Left lung (tissue), 10 donors: Measurements from ENCODE around the gene FETUB. TPM values are rescaled to one million over a fixed set of nuclear protein-coding genes. Genes with fewer than 3 reads are reported as not detected.

ENCODE experiments used
- ATAC-seq: fragments of 200-7000 bp; cut with Tn5 transposase; one replicate; pipeline ENCODE4 v1.9.1; 2020; ENCODE audit warnings: moderate library complexity
- DNase-seq, 4 donors: peaks; one replicate each; pipeline ENCODE4 v3.0.0-alpha.2; 2013 to 2020
- H3K27ac ChIP-seq, 2 donors: fragments of 200-600 bp; sonication (generic) in 1 of 2; one replicate each; pipeline versions ENCODE4 v1.5.0 to v1.8.0; 2020 to 2021
- H3K27me3 ChIP-seq, 2 donors: fragments of 200-600 bp; sonication (generic) in 1 of 2; one replicate each; pipeline versions ENCODE4 v1.5.0 to v1.8.0; 2020 to 2021
- H3K36me3 ChIP-seq, 2 donors: fragments of 200-600 bp; sonication (generic) in 1 of 2; one replicate each; pipeline versions ENCODE4 v1.5.0 to v1.8.0; 2020 to 2021
- H3K4me1 ChIP-seq, 2 donors: fragments of 200-600 bp; one replicate each; pipeline ENCODE4 v1.8.0; 2021
- H3K4me3 ChIP-seq, 2 donors: fragments of 200-600 bp; sonication (generic) in 1 of 2; one replicate each; pipeline versions ENCODE4 v1.5.0 to v1.8.0; 2020 to 2021; ENCODE audit warnings: mild to moderate bottlenecking in 1 of 2
- H3K9me3 ChIP-seq, 2 donors: fragments of 200-600 bp; sonication (generic) in 1 of 2; one replicate each; pipeline versions ENCODE4 v1.5.0 to v1.8.0; 2020 to 2021
- intact Hi-C, 2 donors: fragments of 100-400 bp; cut with DNase I; formaldehyde crosslinking; loops; one replicate each; pipeline versions ENCODE4 v1.11.2 to v1.14.2; 2022
- polyA plus RNA-seq, 6 donors: library from polyadenylated mRNA; unstranded; fragments of 120-200 nt; gene quantifications; one replicate each; pipeline ENCODE4 v1.2.1, GENCODE V29; 2013; ENCODE audit not compliant: insufficient read length in 6 of 6
- total RNA-seq, 2 donors: library from RNA; stranded (reverse); fragmentation: NEBNext Ultra II Directional; extraction: Animal tissue kit (Norgen Biotek cat#: 25700); gene quantifications; one replicate each; pipeline ENCODE4 v1.2.1, GENCODE V29; 2021
- TF ChIP-seq, protein P1 (sequence below), 2 donors: fragments of 200-600 bp; sonication (generic) in 1 of 2; IDR thresholded peaks; one replicate each; pipeline versions ENCODE4 v1.5.0 to v1.8.0; 2021; ENCODE audit warnings: antibody characterized with exemption in 2 of 2
- donor health status: DM: no; HTN: yes; CAD: no.
- donor health status: DM: no; HTN: no; CAD: no.

The FETUB gene
- total and polyA plus RNA-seq, 8 donors: not detected

DNA sequence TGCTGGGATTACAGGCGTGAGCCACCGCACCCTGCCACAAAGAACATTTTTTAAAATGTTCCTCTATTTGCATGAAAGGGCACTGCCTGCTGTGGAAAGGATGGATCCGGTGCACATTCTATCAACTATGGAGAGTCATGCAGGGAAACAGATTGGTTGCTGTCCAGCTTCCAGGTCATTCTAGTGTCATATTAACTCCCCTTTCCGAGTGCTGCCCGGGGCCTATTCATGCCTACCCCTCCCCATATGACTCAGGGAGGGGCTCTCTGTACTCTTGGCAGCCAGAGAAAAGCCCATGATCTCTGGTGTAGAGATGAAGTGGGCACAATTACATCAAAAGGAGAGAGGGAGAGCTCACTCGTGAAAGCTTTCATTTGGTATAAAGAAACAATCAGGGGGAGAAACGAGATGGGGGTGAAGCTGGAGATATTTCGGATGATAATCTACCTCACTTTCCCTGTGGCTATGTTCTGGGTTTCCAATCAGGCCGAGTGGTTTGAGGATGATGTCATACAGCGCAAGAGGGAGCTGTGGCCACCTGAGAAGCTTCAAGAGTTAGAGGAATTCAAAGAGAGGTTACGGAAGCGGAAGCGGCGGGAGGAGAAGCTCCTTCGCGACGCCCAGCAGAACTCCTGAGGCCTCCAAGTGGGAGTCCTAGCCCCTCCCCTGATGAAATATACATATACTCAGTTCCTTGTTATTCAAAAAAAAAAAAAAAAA lies 43.5 kb upstream of the FETUB start:
- H3K36me3 ChIP-seq: no peaks in the 10 kb centered on the region
- no peaks in the 10 kb centered on the region for H3K4me1 ChIP-seq
- TF ChIP-seq, protein P1, sequence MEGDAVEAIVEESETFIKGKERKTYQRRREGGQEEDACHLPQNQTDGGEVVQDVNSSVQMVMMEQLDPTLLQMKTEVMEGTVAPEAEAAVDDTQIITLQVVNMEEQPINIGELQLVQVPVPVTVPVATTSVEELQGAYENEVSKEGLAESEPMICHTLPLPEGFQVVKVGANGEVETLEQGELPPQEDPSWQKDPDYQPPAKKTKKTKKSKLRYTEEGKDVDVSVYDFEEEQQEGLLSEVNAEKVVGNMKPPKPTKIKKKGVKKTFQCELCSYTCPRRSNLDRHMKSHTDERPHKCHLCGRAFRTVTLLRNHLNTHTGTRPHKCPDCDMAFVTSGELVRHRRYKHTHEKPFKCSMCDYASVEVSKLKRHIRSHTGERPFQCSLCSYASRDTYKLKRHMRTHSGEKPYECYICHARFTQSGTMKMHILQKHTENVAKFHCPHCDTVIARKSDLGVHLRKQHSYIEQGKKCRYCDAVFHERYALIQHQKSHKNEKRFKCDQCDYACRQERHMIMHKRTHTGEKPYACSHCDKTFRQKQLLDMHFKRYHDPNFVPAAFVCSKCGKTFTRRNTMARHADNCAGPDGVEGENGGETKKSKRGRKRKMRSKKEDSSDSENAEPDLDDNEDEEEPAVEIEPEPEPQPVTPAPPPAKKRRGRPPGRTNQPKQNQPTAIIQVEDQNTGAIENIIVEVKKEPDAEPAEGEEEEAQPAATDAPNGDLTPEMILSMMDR (IDR thresholded peaks at IDR 0.05): no peak
- peak in 2 of 4 donors; percentile 45 to 64 for DNase-seq
- H3K4me3 ChIP-seq: no peak overlapping the region
- peak; percentile 91 for ATAC-seq
- intact Hi-C loops: no loop called here
- no peak overlapping the region for H3K27ac ChIP-seq
- no peaks in the 10 kb centered on the region for H3K9me3 ChIP-seq
- no peaks in the 10 kb centered on the region for H3K27me3 ChIP-seq

DNA sequence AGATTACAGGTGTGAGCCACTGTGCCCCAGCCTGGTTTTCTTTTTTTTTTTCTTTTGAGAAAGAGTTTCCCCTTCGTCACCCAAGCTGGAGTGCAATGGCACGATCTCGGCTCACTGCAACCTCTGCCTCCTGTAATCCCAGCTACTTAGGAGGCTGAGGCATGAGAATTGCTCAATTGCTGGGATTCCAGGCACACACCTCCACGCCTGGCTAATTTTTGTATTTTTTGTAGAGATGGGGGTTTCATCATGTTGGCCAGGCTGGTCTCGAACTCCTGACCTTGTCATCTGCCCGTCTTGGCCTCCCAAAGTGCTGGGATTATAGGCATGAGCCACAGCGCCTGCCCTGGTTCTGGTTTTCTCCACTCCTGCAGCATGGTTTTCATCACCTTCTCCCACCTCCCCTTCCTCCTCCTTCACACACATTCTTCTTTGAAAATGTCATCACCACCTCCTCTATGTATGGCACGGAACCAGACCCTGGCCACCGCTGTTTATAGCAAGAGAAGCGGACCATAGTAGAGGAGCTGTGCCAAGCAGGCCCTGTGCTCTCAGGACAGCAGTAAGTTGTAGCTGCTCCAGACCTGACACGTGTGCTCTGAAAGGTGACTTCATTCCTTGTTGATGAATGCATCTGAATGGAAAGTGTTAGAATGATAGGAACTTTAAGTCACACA lies 42.0 kb upstream of the FETUB start:
- Histone ChIP-seq H3K36me3 (no peaks in the 10 kb centered on the region), H3K4me3 (no peak overlapping the region), H3K4me1 (no peaks in the 10 kb centered on the region), H3K9me3 (no peaks in the 10 kb centered on the region), H3K27ac (no peak overlapping the region), H3K27me3 (no peaks in the 10 kb centered on the region)
- ATAC-seq: peak; percentile 45
- intact Hi-C loops: no loop called here
- no peak for DNase-seq
- TF ChIP-seq, protein P1 (IDR thresholded peaks at IDR 0.05): no peak

DNA sequence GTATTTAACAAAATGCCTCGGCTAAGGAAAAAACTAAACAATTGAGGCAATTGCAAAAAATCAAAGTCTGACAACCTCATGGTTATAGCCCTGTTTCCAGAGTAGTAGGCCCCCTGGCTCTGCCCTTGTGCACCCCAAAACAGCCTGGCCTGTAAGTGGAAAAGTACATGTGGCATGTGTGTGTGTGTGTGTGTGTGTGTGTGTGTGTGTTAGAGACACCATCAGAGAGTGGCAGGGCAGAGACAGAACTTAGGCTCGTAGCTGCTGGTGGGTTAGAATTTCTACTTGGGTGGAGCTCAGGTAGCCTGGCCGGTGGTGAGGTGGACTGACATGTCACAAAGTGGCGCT lies 41.4 kb upstream of the FETUB start:
- Histone ChIP-seq H3K27ac (no peak overlapping the region), H3K36me3 (no peaks in the 10 kb centered on the region), H3K27me3 (no peaks in the 10 kb centered on the region), H3K4me1 (no peaks in the 10 kb centered on the region), H3K9me3 (no peaks in the 10 kb centered on the region), H3K4me3 (no peak overlapping the region)
- no peak for ATAC-seq
- no peak for DNase-seq
- intact Hi-C loops: no loop called here
- TF ChIP-seq, protein P1 (IDR thresholded peaks at IDR 0.05): no peak

DNA sequence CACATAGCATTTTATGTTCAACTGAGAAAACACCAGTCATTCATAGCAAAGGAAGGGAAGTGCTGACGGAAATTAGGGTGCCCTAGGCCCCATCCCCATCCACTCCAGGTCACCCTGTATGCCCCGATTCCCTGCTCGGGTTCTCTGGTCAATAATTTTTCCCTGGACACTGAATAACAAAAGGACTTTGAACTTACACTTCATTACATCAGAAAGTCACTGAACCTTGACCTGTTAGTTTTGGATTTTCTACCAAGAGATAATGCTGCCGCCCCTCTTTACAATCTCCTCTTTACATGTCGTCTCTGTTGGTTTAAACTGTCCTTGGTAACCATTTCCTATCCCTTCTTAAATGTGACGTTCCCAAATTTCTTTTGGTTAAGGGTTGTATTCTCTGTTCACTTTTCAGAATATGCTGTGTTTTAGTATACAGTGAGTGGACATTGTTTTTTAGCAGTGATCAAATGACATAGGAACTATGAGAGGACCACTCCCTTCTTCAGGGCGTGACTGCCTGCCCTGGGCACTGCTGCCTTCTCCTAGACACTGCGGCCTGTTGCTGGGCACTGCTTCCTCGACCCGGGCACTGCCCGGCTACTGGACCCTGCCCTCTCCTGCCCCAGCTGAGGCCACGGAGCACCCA lies 40.9 kb upstream of the FETUB start:
- no peaks in the 10 kb centered on the region for H3K36me3 ChIP-seq
- no peaks in the 10 kb centered on the region for H3K9me3 ChIP-seq
- no peak overlapping the region for H3K4me3 ChIP-seq
- no peak overlapping the region for H3K27ac ChIP-seq
- no peak for ATAC-seq
- TF ChIP-seq, protein P1 (IDR thresholded peaks at IDR 0.05): no peak
- no peaks in the 10 kb centered on the region for H3K4me1 ChIP-seq
- no peaks in the 10 kb centered on the region for H3K27me3 ChIP-seq
- intact Hi-C loops: no loop called here
- no peak for DNase-seq

DNA sequence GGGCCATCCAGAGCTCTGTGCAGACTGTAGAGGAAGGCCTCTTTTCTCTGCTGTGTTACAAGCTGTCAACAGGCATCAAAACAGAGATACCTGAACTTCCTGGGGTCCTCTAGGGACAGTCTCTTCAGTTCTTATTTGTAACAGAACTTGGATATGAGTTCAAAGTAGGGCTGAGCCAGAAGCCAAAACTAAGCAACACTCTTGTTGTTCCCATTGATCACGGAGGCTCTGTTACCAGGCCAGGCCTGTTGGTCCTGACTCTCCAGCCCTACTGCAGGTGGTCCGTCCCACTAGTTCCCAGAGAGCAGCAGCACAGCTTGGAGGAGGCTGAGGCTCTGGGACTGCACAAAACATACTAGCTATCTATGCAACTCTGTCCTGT lies 40.4 kb upstream of the FETUB start:
- H3K4me1 ChIP-seq: no peaks in the 10 kb centered on the region
- H3K4me3 ChIP-seq: no peak overlapping the region
- no peak for DNase-seq
- TF ChIP-seq, protein P1 (IDR thresholded peaks at IDR 0.05): no peak
- no peaks in the 10 kb centered on the region for H3K27me3 ChIP-seq
- H3K36me3 ChIP-seq: no peaks in the 10 kb centered on the region
- no peak overlapping the region for H3K27ac ChIP-seq
- intact Hi-C loops: no loop called here
- no peaks in the 10 kb centered on the region for H3K9me3 ChIP-seq
- no peak for ATAC-seq
